CD14-positive monocyte (primary cell): Measurements from ENCODE around the gene RC3H2. TPM values are rescaled to one million over a fixed set of nuclear protein-coding genes. Genes with fewer than 3 reads are reported as not detected.
A peak's percentile ranks its signal among the peaks of the same experiment; 100 is the strongest.

ENCODE experiments used
- DNase-seq, 3 donors: peaks; one replicate each; pipeline ENCODE4 v3.0.0-alpha.2; 2011 to 2022
- H2AFZ ChIP-seq: 2 replicates; pipeline ENCODE4 v1.6.0; 2012; ENCODE audit warnings: mild to moderate bottlenecking, low read depth, low read length, inconsistent platforms; ENCODE audit not compliant: insufficient read depth, poor library complexity, severe bottlenecking
- H3K27ac ChIP-seq, 2 donors: 1 replicate in 1 of 2; 2 replicates in 1 of 2; pipeline ENCODE4 v1.5.1; 2012 to 2013; ENCODE audit warnings: low read length in 2 of 2, control low read depth in 1 of 2, inconsistent platforms in 1 of 2, low read depth in 1 of 2, mild to moderate bottlenecking in 1 of 2
- H3K27me3 ChIP-seq, 2 donors: one replicate each; pipeline versions ENCODE4 v1.6.0 to v1.6.1; 2011 to 2013; ENCODE audit warnings: low read length in 2 of 2; ENCODE audit not compliant: control insufficient read depth in 2 of 2, insufficient read depth in 2 of 2
- H3K36me3 ChIP-seq, 2 donors: replicated peaks in 1 of 2; 1 replicate in 1 of 2; 2 replicates in 1 of 2; pipeline versions ENCODE4 v1.5.1 to v1.6.1; 2012 to 2013; ENCODE audit warnings: low read length in 2 of 2, control low read depth in 1 of 2, inconsistent platforms in 1 of 2, mild to moderate bottlenecking in 1 of 2; ENCODE audit not compliant: insufficient read depth in 2 of 2, control insufficient read depth in 1 of 2
- H3K4me1 ChIP-seq, 2 donors: 1 replicate in 1 of 2; 2 replicates in 1 of 2; pipeline versions ENCODE4 v1.5.1 to v1.6.1; 2012 to 2013; ENCODE audit warnings: low read length in 2 of 2, control low read depth in 1 of 2, inconsistent platforms in 1 of 2, mild to moderate bottlenecking in 1 of 2, moderate library complexity in 1 of 2; ENCODE audit not compliant: insufficient read depth in 2 of 2, control insufficient read depth in 1 of 2
- H3K4me2 ChIP-seq: replicated peaks from 2 replicates; pipeline ENCODE3; 2012; ENCODE audit warnings: low read length, moderate library complexity, mild to moderate bottlenecking; ENCODE audit not compliant: poor library complexity, severe bottlenecking; ENCODE audit errors: extremely low read depth
- H3K4me3 ChIP-seq, 3 experiments: fragments of 200-600 bp in 1 of 3; sonication (generic) in 1 of 3; replicated peaks in 1 of 3; 1 replicate in 2 of 3; 2 replicates in 1 of 3; pipeline ENCODE4 v1.5.1; 2011 to 2013; ENCODE audit warnings: low read length in 3 of 3, mild to moderate bottlenecking in 3 of 3, control low read depth in 2 of 3, low read depth in 2 of 3, inconsistent platforms in 1 of 3, moderate library complexity in 1 of 3
- H3K79me2 ChIP-seq: 2 replicates; pipeline ENCODE4 v1.6.0; 2012; ENCODE audit warnings: mild to moderate bottlenecking, control low read depth, inconsistent platforms, low read length, moderate library complexity; ENCODE audit not compliant: insufficient read depth
- H3K9ac ChIP-seq: 2 replicates; pipeline ENCODE4 v1.6.0; 2017; ENCODE audit warnings: low read length, mild to moderate bottlenecking; ENCODE audit not compliant: insufficient read depth, poor library complexity, severe bottlenecking
- H3K9me3 ChIP-seq, 2 donors: replicated peaks in 1 of 2; 1 replicate in 1 of 2; 2 replicates in 1 of 2; pipeline versions ENCODE4 v1.5.1 to v1.6.1; 2012 to 2013; ENCODE audit warnings: low read length in 2 of 2, control low read depth in 1 of 2; ENCODE audit not compliant: control insufficient read depth in 1 of 2, insufficient read depth in 1 of 2
- H4K20me1 ChIP-seq: 2 replicates; pipeline ENCODE4 v1.6.0; 2012; ENCODE audit warnings: mild to moderate bottlenecking, low read length, control low read depth, moderate library complexity; ENCODE audit not compliant: insufficient read depth
- H3K27ac Mint-ChIP-seq, 7 donors: one replicate each; pipeline ENCODE4 v1.8.0; 2020; ENCODE audit warnings: mild to moderate bottlenecking in 7 of 7, mixed read lengths in 7 of 7, moderate library complexity in 6 of 7, inconsistent platforms in 2 of 7
- H3K27me3 Mint-ChIP-seq, 3 donors: one replicate each; pipeline ENCODE4 v1.8.0; 2021 to 2022; ENCODE audit warnings: low read depth in 3 of 3, mild to moderate bottlenecking in 3 of 3, mixed read lengths in 3 of 3, moderate library complexity in 3 of 3, inconsistent platforms in 1 of 3
- H3K36me3 Mint-ChIP-seq, 2 donors: one replicate each; pipeline ENCODE4 v1.8.0; 2020; ENCODE audit warnings: mixed read lengths in 2 of 2, inconsistent platforms in 1 of 2, mild to moderate bottlenecking in 1 of 2
- H3K4me1 Mint-ChIP-seq: one replicate; pipeline ENCODE4 v1.8.0; 2020; ENCODE audit warnings: mild to moderate bottlenecking, mixed read lengths
- H3K4me3 Mint-ChIP-seq, 2 donors: one replicate each; pipeline ENCODE4 v1.8.0; 2020; ENCODE audit warnings: mild to moderate bottlenecking in 2 of 2, mixed read lengths in 2 of 2, moderate library complexity in 1 of 2
- H3K9me3 Mint-ChIP-seq, 7 donors: one replicate each; pipeline ENCODE4 v1.8.0; 2020 to 2022; ENCODE audit warnings: mixed read lengths in 7 of 7, mild to moderate bottlenecking in 6 of 7, moderate library complexity in 6 of 7, inconsistent platforms in 2 of 7
- WGBS: methylation state at CpG from one replicate; pipeline ENCODE4 v1.1.5; 2013; ENCODE audit warnings: missing lambda C conversion rate; ENCODE audit not compliant: insufficient coverage; 5-methylcytosine and 5-hydroxymethylcytosine counted together
- intact Hi-C, 2 donors: fragments of 100-400 bp; cut with micrococcal nuclease; formaldehyde crosslinking; loops; one replicate each; pipeline versions ENCODE4 v1.15.0 to v1.15.1; 2023
- polyA plus RNA-seq, 3 donors: library from polyadenylated mRNA; depleted of rRNA in 1 of 3; unstranded in 2 of 3; stranded (reverse) in 1 of 3; fragments of 300-500 nt in 2 of 3; fragments of >200 nt in 1 of 3; fragmentation: Illumina TruSeq in 2 of 3; gene quantifications; 1 replicate in 2 of 3; 2 replicates in 1 of 3; pipeline ENCODE4 v1.2.3, GENCODE V29; 2012 to 2021
- TF ChIP-seq, protein P1 (sequence below): fragments of 200-600 bp; IDR thresholded peaks from one replicate; pipeline ENCODE4 v1.8.0; 2022; ENCODE audit warnings: antibody characterized with exemption, mild to moderate bottlenecking

Gene RC3H2
- polyA plus RNA-seq, 3 donors = 11.3 to 24.6 (median 11.8) TPM

DNA sequence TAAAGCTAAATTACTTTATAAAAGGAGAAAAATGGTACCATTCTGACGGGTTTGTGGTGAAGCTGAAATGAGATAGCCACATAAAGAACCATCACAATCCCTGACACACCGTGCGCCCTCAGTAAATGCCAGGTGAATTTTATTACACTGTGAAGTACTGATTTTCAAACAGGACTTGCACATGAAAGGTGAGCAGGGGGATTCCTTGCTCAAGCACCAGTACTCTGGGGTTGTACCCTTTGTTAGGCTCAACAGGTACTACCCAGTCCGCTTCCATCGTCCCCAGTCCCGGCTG, 35.2 kb upstream of the RC3H2 start:
- H3K4me3 Mint-ChIP-seq = peak overlapping the region; percentile 85 to 92
- Histone ChIP-seq H3K27ac (peak overlapping the region; percentile 38 to 82), H3K4me1 (peaks cover 35 to 40% of the 10 kb centered on the region in 2 donors), H3K79me2 (peaks cover 66% of the 10 kb centered on the region), H4K20me1 (peaks cover 42% of the 10 kb centered on the region), H3K4me3 (peak overlapping the region; percentile 1 to 82 (median 46)), H3K27me3 (no peaks in the 10 kb centered on the region), H3K36me3 (peaks cover 8 to 37% of the 10 kb centered on the region in 2 donors), H3K4me2 (peak overlapping the region; percentile 72), H2AFZ (peak overlapping the region; percentile 80), H3K9me3 (no peaks in the 10 kb centered on the region), H3K9ac (peak overlapping the region; percentile 52)
- H3K27me3 Mint-ChIP-seq = peaks cover 0 to 2% (median 0%) of the 10 kb centered on the region in 3 donors
- intact Hi-C loops = loop anchor here (2.0 to 5.0 kb wide), 2 partner anchors 36 to 38 kb away; partner anchors contain the start of gene RC3H2 (in 1 of the 2)
- H3K9me3 Mint-ChIP-seq = peaks cover 0 to 2% (median 0%) of the 10 kb centered on the region in 7 donors
- 4% methylated on average over 3 of the region's 6 CpGs for WGBS
- TF ChIP-seq, protein P1, sequence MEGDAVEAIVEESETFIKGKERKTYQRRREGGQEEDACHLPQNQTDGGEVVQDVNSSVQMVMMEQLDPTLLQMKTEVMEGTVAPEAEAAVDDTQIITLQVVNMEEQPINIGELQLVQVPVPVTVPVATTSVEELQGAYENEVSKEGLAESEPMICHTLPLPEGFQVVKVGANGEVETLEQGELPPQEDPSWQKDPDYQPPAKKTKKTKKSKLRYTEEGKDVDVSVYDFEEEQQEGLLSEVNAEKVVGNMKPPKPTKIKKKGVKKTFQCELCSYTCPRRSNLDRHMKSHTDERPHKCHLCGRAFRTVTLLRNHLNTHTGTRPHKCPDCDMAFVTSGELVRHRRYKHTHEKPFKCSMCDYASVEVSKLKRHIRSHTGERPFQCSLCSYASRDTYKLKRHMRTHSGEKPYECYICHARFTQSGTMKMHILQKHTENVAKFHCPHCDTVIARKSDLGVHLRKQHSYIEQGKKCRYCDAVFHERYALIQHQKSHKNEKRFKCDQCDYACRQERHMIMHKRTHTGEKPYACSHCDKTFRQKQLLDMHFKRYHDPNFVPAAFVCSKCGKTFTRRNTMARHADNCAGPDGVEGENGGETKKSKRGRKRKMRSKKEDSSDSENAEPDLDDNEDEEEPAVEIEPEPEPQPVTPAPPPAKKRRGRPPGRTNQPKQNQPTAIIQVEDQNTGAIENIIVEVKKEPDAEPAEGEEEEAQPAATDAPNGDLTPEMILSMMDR = no peak
- no peak for DNase-seq
- peak overlapping the region; percentile 82 to 95 (median 92) for H3K27ac Mint-ChIP-seq
- peaks cover 45% of the 10 kb centered on the region for H3K4me1 Mint-ChIP-seq
- H3K36me3 Mint-ChIP-seq = peaks cover 26 to 30% of the 10 kb centered on the region in 2 donors

DNA sequence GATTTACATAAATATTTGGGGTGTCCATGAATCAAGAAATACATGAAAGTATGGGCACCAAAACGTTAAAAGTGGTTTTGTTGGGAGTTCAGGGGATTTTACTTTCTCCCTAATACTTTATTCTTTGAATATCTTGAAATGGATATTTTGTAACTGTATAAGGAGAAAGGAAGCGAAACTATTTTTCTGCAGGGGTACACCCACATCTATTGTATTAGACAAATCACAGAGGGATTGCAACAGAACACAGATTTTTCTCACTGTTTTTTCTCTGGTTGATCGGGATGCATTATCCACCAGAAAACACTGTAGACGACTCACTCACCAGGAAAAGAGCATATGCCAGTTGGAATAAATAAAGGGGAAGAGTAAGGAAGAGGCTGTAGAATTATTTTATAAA, 34.4 kb upstream of the RC3H2 start:
- peak in 1 of 3 donors; percentile 42 for DNase-seq
- Mint-ChIP-seq H3K4me1 (peaks cover 40% of the 10 kb centered on the region), H3K4me3 (peak overlapping the region in 1 of 2 donors; percentile 86), H3K27ac (peak overlapping the region; percentile 41 to 94 (median 64)), H3K27me3 (peaks cover 0 to 2% (median 0%) of the 10 kb centered on the region in 3 donors), H3K9me3 (peaks cover 0 to 2% (median 0%) of the 10 kb centered on the region in 7 donors), H3K36me3 (peaks cover 28 to 37% of the 10 kb centered on the region in 2 donors)
- Histone ChIP-seq H4K20me1 (peaks cover 34% of the 10 kb centered on the region), H3K27ac (peak overlapping the region; percentile 41 to 82), H3K9me3 (no peaks in the 10 kb centered on the region), H3K4me2 (peak overlapping the region; percentile 72), H2AFZ (peak overlapping the region; percentile 80), H3K4me3 (peak overlapping the region in 1 of 3 experiments; percentile 82), H3K9ac (no peak overlapping the region), H3K36me3 (peaks cover 8 to 30% of the 10 kb centered on the region in 2 donors), H3K79me2 (peaks cover 66% of the 10 kb centered on the region), H3K27me3 (no peaks in the 10 kb centered on the region), H3K4me1 (peaks cover 35 to 40% of the 10 kb centered on the region in 2 donors)
- TF ChIP-seq, protein P1 = no peak
- no CpG with 5 or more reads among the region's 4 CpGs for WGBS
- intact Hi-C loops = no loop called here
